Ovary (tissue), 3 donors: Measurements from ENCODE around the gene MIDN.

Source experiments
- CTCF ChIP-seq, 3 donors: fragments of 450-650 bp in 2 of 3; fragments of 200-600 bp in 1 of 3; IDR thresholded peaks; one replicate each; pipeline versions ENCODE4 v1.5.1 to v1.8.0; 2016 to 2022; ENCODE audit warnings: antibody characterized with exemption in 3 of 3, mild to moderate bottlenecking in 1 of 3
- POLR2A ChIP-seq: fragments of 450-650 bp; IDR thresholded peaks from one replicate; pipeline ENCODE4 v1.6.1; 2017; ENCODE audit warnings: antibody characterized with exemption, mild to moderate bottlenecking, moderate library complexity
- donor health status: DM: no; HTN: no; CAD: no.

- TF ChIP-seq POLR2A (no peak), CTCF (IDR thresholded peaks at IDR 0.05) (no peak)
Observed at GRCh38 chr19:1261798-1262622, 13.6 kb downstream of the MIDN start.
